ENCODE data around the gene PCSK2.

Gene PCSK2

GRCh38 chr20:17488916-17489600 lies 262.2 kb downstream of the PCSK2 start:
- no peak for DNase-seq

DNA sequence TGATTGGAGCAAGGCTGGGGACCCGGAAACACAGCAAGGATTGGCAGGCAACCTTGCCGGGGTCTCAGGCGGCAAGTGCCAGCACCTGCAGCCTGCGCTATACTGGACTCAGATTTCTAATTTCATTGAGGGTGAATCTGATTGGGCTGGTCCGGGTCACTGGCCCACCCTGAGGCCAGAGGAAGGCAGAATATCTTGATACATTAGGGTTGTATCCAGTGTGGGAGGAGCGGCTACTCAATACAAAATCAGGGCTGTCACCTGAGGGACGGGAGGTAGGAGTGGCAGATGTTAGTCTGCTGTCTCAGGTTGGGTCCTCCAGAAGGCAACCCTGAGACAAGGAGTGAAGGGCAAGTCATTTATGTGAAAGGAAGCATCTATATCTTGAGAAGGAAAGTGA lies 263.7 kb downstream of the PCSK2 start:
- DNase-seq = no peak

DNA sequence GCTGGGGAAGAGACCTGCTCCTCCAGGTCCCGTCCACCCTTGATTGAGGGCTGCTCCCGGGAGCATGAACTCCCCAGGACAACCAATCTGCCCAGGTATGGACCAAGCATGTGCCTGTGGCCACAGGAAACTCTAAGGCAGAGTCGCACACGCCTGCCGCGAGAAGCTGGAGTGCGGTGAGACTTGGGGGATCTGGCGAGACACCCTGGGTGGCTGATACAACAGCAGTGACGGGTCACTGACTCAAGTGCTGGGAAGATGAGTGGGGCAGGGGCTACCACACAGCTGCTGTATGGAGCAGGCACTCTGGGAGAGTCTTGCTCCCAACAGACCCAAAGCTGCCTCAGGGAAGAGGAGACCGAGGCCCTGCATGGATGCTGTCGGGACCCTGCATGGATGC lies 264.2 kb downstream of the PCSK2 start:
- DNase-seq = no peak

- DNase-seq = no peak
Observed at GRCh38 chr20:17491488-17491887, 264.6 kb downstream of the PCSK2 start.

DNA sequence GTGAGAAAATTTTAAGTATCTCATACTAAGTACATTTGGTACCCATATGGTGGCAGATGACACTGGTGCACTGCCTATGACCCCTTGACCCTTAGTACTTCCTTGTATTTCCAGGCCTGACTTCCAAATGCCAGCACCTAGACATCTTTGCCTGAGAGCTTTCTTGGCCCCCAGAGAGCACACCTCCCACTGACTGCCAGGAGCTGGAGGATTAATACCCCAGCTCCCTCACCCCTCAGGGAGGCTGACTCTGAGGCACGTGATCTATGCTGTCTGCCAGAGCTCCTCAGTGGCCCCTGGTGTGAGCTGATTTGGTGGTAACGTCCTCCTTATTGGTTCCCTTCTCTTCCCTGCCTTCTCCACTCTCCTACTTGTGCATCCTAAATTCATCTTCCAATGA lies 266.3 kb downstream of the PCSK2 start:
- no peak for DNase-seq

DNA sequence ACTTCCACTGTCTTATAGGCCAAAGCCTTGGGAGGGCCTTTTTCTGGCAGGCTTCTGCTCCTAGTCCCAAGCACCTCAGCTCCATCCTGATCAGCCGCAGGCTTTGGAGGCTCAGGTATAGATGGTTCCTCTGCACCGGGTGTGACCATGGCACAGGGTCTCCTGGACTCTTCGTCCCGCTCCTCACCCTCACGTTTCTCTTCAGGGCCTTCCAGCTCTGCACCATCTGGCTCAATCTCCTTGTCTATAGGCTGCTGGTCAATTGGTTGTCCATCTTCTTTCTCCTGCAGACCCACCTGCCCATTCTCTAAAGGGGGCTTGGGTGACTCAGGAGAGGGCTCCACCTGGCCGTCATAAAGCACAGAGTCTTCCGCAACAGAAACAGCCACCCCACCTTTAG lies 267.4 kb downstream of the PCSK2 start:
- DNase-seq = no peak

GRCh38 chr20:17495826-17496225 lies 269.0 kb downstream of the PCSK2 start:
- no peak for DNase-seq

GRCh38 chr20:17497821-17498580 lies 271.2 kb downstream of the PCSK2 start:
- no peak for DNase-seq

DNA sequence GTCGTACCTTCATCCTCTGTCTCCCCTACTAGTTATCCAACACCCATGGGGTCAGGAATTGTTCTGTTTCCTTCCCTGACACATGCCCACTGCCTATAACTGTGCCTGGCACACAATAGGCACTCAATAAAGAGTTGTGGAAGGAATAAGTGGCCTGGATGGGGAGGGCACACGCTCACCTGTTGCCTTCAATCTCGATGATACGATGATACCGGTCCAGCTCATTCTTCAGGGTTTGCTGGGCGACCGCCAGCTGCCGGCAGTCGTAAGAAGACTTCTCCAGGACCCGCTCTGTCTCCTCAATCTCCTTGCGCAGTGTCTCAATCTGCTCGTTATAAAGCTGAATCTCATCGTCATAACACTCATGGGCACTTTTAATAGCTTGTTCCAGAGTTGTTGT lies 271.8 kb downstream of the PCSK2 start:
- no peak for DNase-seq

DNA sequence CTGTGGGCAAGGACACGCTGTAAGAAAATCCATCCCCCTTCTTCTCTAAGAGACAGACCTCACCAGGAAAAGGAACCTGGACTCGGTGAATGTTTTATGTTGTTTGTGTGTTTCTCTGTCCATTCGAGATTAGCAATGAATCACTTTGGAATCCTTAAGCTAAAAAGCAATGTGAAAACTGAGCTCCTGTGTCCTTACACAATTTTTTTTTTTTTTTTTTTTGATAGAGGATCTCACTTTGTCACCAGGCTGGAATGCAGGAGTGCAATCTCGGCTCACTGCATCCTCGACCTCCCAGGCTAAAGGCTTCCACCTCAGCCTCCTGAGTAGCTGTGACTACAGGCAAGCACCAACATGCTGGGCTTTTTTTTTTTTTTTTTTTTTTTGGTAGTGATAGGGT lies 272.2 kb downstream of the PCSK2 start:
- no peak for DNase-seq

GRCh38 chr20:17500271-17500670 lies 273.4 kb downstream of the PCSK2 start:
- DNase-seq = no peak

DNA sequence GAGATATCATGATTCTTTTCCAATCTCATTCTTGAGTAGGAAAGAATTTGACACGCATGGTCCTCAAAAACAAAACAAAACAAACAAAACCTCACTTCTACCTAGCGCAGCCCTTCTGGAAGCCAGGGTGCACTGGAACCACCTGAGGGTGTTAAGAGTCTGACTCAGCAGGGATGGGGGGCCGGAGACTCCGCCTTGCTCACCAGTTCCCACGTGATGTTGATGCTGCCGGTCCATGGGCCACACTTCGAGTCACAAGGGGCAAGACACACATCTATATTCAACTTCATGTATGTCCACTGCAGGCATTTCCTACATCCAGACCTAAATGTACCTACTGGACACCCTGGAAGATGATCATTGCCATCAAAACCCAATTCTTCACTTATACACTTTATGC lies 274.0 kb downstream of the PCSK2 start:
- no peak for DNase-seq

- DNase-seq = no peak
Observed at GRCh38 chr20:17501701-17502100, 274.9 kb downstream of the PCSK2 start.

GRCh38 chr20:17502105-17502504 lies 275.3 kb downstream of the PCSK2 start:
- no peak for DNase-seq

DNA sequence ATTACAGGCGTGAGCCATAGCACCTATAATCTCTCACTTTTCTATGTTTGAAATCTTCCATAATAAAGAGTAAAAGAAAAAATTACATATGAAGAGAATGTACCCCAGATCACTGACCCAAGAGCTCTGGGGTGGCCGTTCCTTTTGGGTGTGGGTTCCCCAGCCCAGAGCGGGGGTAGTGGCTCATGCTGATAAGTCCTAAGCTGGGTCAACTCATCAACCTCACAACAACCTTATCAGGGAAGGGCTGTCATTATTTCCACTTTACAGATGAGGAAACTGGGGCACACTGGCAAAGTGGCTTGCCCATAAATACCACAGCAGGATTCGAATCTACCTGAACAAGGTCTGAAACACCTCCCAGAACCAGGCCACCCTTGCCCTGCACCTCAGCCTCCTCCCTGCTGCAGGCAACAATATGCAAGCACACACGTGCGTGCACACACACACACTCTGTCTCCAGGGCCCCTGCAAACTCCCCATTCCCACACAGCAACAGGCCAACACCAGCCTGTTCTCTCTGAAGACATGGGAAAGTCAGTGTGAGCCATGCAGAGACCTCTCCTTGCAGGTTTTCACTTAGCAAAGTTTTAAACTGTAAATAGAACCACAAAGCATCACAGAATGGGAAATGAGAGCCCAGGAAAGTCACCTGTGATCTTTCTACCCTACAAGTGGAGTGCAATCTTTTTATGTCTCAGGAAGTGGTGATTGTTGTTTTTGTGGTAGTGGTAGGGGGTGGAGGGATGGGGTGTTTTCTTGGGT lies 276.6 kb downstream of the PCSK2 start:
- no peak for DNase-seq

- no peak for DNase-seq
Observed at GRCh38 chr20:17504066-17504897, 277.4 kb downstream of the PCSK2 start.

DNA sequence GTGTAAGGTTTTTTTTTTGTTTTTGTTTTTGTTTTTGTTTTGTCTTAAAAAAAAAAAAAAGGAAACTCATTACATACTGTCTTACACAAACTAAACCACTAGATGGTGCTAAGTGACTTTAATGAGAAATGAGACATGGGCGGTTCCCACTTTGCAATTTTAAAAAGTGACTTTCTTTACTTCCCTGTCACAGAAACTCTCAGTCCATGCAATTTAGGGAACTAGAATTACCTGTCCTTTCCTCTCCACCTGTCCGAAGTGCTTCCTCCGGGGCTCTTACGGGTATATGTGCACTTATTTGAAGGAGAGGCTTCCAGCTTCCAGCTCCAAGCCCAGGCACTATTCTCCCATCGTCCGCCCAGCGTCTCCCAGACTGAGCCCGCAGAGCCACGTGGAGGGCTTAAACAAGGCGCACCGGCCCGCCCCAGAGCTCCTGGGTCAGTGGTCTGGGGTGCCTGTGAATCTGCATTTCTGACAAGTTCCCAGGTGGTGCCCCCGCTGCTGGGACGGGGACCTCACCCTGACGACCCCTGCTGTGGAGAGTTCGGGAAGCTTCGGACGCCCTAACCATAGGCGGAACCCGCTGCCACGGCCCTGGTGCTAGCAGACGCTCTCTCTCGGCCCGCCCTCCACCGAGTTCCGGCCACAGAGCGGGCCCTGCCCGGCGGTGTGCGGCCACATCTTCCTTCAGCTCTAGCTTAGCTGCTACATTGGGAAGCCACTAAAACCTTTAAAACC lies 278.2 kb downstream of the PCSK2 start:
- DNase-seq = peak; percentile 70

- peak; percentile 43 for DNase-seq
Observed at GRCh38 chr20:17505636-17506517, 279.0 kb downstream of the PCSK2 start.

DNA sequence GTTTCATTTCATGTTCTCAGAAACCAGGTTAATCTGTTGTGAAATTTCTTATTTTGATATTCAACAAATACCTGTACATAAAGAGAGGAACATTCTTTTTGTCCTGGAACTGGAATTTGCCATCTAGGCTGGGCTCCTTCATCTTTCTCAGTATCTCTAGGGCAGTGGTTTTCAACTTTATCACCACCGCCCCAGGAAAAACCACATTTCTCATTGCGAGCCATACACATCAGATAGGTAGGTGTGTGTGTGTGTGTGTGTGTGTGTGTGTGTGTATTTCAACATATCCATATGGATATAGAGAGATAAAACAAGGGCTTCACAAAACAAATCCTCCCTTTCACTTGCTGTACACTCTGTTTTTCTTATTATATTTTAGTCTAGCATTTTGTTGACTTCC lies 280.2 kb downstream of the PCSK2 start:
- peak; percentile 23 for DNase-seq

- no peak for DNase-seq
Observed at GRCh38 chr20:17507531-17507930, 280.7 kb downstream of the PCSK2 start.

- DNase-seq = no peak
Observed at GRCh38 chr20:17508756-17509155, 281.9 kb downstream of the PCSK2 start.
